GM19455 (cell line): ENCODE data around the gene BCL2L2.

Experiments
- ATAC-seq: cut with Tn5 transposase; IDR thresholded peaks from one replicate; pipeline ENCODE4 v1.9.1; 2021; ENCODE audit not compliant: unreplicated experiment

The BCL2L2 gene

GRCh38 chr14:23352506-23353432 lies 46.1 kb downstream of the BCL2L2 start, which contains the start of gene SLC22A17:
Gene SLC22A17, minus strand, starts transcription at chr14:23352887.
- ATAC-seq: no peak

DNA sequence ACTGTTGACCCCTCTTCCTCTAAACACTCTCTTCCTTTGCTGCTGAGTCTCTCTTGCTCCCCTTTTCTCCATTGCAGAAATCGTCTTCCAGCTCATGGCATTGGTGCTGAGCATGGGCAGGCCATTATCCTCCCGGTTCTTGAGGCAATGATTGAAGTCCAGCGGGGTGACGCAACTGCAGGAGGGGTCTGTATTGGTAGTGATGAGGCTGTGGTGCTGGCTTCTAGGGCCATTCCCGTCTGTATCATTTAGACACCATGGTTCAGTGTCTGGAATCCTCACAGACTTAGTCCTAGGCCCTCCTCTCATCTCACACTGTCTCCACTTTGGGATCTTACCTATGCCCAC lies 46.8 kb downstream of the BCL2L2 start:
- no peak for ATAC-seq

DNA sequence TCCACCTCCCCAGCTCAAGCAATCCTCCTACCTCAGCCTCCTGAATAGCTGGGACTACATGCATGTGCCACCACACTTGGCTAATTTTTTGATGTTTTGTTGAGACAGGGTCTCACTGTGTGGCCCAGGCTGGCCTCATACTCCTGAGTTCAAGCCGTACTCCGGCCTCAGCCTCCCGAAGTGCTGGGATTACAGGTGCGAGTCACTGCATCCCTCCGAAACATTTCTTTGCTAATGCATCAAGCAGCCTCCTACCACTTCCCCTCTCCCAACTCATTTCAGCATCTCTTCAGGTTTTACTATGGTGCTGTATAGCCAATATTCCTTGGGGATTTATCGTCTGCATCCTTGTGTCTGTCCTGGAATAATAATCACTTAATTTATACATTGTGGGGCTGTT lies 48.4 kb downstream of the BCL2L2 start:
- ATAC-seq: no peak

DNA sequence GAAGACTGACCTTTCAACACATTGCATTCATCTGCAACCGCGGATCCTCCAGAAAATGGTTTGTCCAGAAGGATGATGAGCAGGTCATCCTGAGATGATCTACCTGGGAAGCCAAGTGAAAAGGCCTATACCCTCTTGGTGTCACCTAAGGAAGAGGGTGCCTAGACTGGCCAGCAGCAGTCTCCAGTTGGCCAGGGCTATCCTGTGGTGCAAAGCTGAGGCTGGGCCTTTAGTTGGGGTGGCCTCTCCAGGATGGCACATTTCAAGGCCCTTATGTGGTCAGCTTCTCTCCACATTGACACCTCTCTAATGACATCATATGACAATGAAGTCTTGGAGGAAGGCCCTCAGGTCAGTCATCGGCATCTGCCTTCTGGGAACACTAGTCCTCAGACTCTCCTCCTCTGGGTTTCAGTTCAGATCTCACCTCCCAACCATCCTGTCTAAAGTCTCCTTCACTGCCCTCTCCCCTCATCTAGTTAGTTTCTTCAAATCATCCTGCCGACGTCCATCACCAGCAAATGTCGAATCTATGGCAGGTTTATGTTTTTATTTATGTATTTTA lies 49.3 kb downstream of the BCL2L2 start:
- no peak for ATAC-seq

DNA sequence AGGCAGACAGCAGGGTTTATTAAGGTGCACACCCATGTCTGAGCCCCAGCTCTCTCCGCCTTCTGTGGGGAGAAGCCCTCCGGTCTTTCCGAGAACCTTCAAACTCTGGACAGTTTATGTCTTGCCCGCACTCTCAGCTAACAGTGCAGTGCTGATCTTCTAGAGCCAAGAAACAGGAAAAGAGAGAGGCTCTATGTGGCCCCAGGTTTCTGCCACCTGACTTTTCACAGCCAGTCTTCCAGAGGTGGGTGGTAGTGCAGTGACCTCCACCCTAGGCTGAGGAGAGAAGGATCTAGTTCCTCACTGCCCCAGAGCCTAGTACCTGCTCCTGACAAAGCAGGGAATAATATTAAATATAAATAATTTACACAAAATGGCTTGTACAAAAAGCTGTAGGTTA lies 50.0 kb downstream of the BCL2L2 start:
- ATAC-seq: no peak

GRCh38 chr14:23357261-23357660 lies 50.6 kb downstream of the BCL2L2 start:
- no peak for ATAC-seq

- ATAC-seq: no peak
These were observed 51.4 kb downstream of the BCL2L2 start for GRCh38 chr14:23358042-23358441.

DNA sequence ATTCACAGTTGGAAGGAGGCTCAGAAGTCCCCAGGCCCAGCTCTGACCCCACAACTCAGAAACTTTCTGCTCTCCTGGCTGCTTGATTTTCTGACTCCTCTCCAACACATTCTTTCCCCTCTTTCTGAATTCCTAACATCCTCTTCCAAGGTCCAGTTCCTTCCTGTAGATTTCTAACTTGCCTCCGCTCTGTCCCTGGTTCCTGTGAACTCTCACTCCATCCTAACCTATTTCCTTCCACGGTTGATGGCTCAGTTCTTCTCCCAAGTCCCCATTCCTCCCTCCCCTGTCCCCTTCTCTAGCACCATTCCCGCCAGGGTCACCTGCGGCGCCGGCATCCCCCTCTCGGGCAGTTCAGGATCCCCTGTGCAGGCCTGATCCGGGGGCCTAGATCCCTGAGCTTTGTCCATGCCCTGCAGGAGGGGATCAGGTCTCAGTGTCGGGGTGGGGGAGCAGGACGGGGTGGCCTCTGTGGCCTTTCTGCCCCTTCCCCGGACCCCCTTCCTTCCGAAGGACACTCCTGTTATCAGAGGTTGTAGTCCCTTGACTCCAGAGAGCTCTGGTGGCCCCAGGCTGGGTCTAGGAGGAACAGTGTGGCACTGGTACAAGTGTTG lies 52.0 kb downstream of the BCL2L2 start:
- no peak for ATAC-seq

- no peak for ATAC-seq
These were observed 52.6 kb downstream of the BCL2L2 start for GRCh38 chr14:23359167-23359626.

DNA sequence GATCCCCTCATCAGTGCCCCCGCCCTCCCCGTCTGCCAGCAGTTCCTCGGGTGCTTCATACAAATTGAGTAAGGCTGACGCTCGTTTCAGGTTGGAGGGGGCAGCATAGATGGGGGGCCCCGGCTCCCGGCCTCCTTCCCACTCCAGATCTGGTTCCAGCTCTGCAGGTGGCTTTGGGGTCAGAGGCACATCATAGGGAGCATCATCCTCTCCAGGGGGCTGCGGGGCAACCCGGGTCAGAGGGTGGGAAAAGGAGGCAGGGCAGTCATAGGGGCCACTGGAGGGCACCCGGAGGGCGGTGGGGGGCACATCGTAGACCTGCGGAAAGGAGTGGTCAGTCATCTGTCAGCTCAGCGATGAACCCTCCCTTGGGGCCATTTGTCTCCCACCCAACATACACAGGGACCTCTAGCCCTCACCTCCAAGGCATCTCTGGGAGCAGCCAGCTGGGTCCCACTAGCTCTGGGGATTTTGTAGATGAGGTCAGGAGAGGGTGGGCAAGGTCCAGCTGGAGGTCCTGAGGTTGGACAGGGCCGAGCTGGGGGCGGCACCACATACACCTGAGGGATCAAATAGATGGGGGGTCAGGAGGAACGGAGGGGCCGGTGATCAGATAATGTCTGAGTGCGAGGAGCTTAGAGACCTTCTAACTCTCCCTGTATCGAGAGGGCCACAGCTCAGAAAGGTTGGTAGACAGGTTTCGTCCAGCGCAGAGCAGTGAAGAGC lies 53.3 kb downstream of the BCL2L2 start:
- no peak for ATAC-seq

GRCh38 chr14:23360496-23360895 lies 53.9 kb downstream of the BCL2L2 start:
- no peak for ATAC-seq

DNA sequence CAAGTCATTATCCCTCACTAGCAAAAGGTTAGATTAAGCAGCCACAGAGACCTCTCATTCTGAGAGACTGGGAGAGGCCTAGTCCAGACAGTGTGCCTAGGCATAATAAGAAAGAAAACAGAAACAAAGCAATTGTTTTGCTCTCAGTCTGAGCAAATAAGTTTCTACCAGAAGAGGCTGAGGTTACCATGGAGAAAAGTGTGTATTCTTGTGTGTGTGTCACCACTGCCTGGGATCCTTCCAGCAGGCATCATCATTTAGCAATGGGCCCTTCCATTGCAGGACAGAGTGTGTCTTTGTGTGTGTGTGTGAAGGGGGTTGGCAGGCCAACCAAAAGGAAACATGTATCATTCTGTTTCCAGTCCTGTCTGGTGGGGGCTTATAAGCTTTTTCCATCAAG lies 54.7 kb downstream of the BCL2L2 start:
- no peak for ATAC-seq
